Mesothelial cell of epicardium (in vitro differentiated cells): ENCODE measurements around the gene ZNF414. TPM values are rescaled to one million over a fixed set of nuclear protein-coding genes. Genes with fewer than 3 reads are reported as not detected.
A peak's percentile ranks its signal among the peaks of the same experiment; 100 is the strongest.

Experiments used
- DNase-seq, 2 experiments: peaks; one replicate each; pipeline ENCODE4 v3.0.0; 2021; ENCODE audit warnings: low spot score in 2 of 2; ENCODE audit not compliant: unreplicated experiment in 2 of 2
- H3K27ac Mint-ChIP-seq: 2 replicates; pipeline ENCODE4 v1.8.0; 2021; ENCODE audit warnings: mixed read lengths
- H3K27me3 Mint-ChIP-seq: 2 replicates; pipeline ENCODE4 v1.8.0; 2021; ENCODE audit warnings: low read depth, mixed read lengths
- H3K36me3 Mint-ChIP-seq: 2 replicates; pipeline ENCODE4 v1.8.0; 2021; ENCODE audit warnings: mixed read lengths
- H3K4me1 Mint-ChIP-seq: 2 replicates; pipeline ENCODE4 v1.8.0; 2021; ENCODE audit warnings: mixed read lengths
- H3K4me3 Mint-ChIP-seq: 2 replicates; pipeline ENCODE4 v1.8.0; 2021; ENCODE audit warnings: mild to moderate bottlenecking, moderate library complexity, mixed read lengths
- H3K9me3 Mint-ChIP-seq: 2 replicates; pipeline ENCODE4 v1.8.0; 2021; ENCODE audit warnings: mixed read lengths
- total RNA-seq: library from RNA; stranded (reverse); gene quantifications from 3 replicates; pipeline ENCODE4 v1.2.1, GENCODE V29; 2021
- TF ChIP-seq, protein P1 (sequence below): fragments of 200-600 bp; sonication (generic); IDR thresholded peaks from one replicate; pipeline ENCODE4 v1.5.0; 2021; ENCODE audit warnings: antibody characterized with exemption; ENCODE audit not compliant: unreplicated experiment

The ZNF414 gene
- total RNA-seq, 1 donor from 2014 or later = 35.5 TPM

DNA sequence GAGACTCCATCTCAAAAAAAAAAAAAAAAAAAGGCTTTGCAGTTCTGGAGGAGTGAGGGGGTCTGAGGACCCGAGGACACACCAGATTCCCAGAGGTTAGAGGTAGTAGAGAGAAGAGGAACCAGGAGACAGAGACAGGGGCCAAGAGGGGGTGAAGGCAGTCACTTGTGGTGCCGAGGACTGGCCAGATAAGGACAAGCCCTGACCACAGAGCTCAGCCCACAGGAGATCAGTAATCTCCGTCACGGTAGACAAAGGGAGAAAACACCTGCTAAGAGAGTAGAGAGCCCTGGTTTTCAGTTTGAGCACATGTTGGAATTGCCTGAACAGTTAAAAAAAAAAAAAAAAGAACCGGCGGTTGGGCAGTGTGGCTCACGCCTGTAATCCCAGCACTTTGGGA lies 9.8 kb downstream of the ZNF414 start:
- Mint-ChIP-seq H3K4me3 (peak overlapping the region; percentile 41), H3K4me1 (peaks cover 17% of the 10 kb centered on the region), H3K36me3 (no peaks in the 10 kb centered on the region), H3K27me3 (no peaks in the 10 kb centered on the region), H3K9me3 (no peaks in the 10 kb centered on the region), H3K27ac (no peak overlapping the region)
- TF ChIP-seq, protein P1, sequence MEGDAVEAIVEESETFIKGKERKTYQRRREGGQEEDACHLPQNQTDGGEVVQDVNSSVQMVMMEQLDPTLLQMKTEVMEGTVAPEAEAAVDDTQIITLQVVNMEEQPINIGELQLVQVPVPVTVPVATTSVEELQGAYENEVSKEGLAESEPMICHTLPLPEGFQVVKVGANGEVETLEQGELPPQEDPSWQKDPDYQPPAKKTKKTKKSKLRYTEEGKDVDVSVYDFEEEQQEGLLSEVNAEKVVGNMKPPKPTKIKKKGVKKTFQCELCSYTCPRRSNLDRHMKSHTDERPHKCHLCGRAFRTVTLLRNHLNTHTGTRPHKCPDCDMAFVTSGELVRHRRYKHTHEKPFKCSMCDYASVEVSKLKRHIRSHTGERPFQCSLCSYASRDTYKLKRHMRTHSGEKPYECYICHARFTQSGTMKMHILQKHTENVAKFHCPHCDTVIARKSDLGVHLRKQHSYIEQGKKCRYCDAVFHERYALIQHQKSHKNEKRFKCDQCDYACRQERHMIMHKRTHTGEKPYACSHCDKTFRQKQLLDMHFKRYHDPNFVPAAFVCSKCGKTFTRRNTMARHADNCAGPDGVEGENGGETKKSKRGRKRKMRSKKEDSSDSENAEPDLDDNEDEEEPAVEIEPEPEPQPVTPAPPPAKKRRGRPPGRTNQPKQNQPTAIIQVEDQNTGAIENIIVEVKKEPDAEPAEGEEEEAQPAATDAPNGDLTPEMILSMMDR = no peak
- DNase-seq = no peak

DNA sequence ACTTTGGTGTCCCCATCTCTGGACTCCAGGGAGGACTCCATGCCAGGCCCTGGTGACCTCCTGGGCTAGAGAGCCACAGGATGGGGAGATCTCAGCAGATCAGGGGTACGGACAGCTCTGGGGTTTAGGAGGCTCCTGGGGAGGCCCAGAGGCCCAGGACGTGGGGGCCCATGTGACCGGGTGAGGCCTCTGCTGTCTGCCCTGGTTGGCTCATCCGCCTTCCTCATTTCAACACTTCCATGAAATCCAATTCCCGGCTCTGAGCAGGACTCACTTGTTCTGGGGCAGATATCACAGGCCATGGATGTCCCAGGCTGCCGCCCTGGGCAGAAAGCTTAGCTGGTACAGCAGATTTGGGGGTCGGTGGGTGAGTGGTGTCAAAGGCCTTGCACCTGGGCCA lies 10.5 kb downstream of the ZNF414 start:
- Mint-ChIP-seq H3K4me1 (peaks cover 17% of the 10 kb centered on the region), H3K27me3 (no peaks in the 10 kb centered on the region), H3K36me3 (no peaks in the 10 kb centered on the region), H3K9me3 (no peaks in the 10 kb centered on the region), H3K27ac (no peak overlapping the region), H3K4me3 (no peak overlapping the region)
- DNase-seq = no peak
- TF ChIP-seq, protein P1 = no peak

DNA sequence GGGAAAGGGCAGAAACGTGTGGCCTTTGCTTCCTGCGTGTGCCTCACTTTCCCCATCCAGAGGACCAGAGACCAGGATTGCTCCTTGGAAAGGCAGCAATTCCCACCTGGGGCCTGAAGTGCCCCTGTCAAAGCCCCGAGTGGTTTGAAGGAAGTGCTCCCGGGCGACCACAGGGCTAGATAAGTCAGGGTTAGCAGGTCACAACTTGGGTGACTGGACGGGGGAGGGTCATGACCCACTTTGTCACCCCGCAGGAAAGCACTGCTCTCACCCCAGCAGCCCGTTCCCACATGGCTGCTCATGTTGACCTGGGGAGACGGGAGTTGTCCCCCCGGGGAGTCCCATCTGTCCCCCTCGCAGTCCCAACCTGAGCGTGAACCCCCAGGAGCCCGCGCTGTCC lies 12.0 kb downstream of the ZNF414 start:
- H3K36me3 Mint-ChIP-seq = no peaks in the 10 kb centered on the region
- no peak overlapping the region for H3K4me3 Mint-ChIP-seq
- H3K9me3 Mint-ChIP-seq = no peaks in the 10 kb centered on the region
- TF ChIP-seq, protein P1 = no peak
- DNase-seq = no peak
- no peak overlapping the region for H3K27ac Mint-ChIP-seq
- H3K4me1 Mint-ChIP-seq = peaks cover 17% of the 10 kb centered on the region
- no peaks in the 10 kb centered on the region for H3K27me3 Mint-ChIP-seq

DNA sequence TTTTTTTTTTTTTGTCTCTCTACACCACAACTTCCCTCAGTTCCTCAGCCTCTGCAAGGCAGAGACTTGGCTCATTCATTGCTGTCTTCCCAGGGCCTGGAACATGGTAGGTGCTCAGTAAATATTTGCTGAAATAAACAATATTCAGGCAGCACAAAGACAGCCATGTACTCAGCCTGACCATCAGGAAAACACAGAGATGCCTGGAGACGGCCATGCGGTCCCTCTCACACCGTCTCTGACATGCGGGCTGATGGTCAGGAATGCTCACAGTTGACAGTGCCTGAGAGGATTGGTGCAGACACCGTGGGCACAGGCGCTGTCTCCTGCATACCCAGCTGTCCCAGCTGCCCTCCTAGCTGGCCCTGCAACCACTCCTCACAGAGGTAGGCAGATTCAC lies 12.5 kb downstream of the ZNF414 start:
- Mint-ChIP-seq H3K4me1 (peaks cover 13% of the 10 kb centered on the region), H3K9me3 (no peaks in the 10 kb centered on the region), H3K36me3 (no peaks in the 10 kb centered on the region), H3K27ac (no peak overlapping the region), H3K27me3 (no peaks in the 10 kb centered on the region), H3K4me3 (no peak overlapping the region)
- no peak for DNase-seq
- TF ChIP-seq, protein P1 = no peak

DNA sequence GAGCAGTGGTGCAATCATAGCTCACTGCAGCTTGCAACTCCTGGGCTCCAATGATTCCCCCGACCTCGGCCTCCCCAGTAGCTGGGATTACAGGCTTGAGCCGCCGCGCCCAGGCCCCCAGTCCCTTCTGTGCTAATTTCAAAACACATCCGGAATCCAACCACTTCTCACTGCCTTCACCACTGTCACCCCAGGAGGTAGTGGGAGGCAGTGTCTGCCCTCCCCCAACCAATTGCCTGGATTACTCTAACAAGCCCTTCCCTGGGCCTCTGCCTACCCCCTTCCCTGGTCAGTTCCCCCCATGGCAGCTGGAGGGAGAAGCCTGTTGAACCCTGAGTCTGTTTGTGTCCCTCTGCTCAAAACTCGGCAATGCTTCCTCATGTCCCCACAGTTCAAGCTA lies 13.8 kb downstream of the ZNF414 start:
- Mint-ChIP-seq H3K36me3 (no peaks in the 10 kb centered on the region), H3K27me3 (no peaks in the 10 kb centered on the region), H3K4me3 (no peak overlapping the region), H3K4me1 (peaks cover 9% of the 10 kb centered on the region), H3K9me3 (no peaks in the 10 kb centered on the region), H3K27ac (peak overlapping the region; percentile 59)
- TF ChIP-seq, protein P1 = no peak
- DNase-seq = no peak
